ENCODE measurements around the gene MAPK8.

DNA sequence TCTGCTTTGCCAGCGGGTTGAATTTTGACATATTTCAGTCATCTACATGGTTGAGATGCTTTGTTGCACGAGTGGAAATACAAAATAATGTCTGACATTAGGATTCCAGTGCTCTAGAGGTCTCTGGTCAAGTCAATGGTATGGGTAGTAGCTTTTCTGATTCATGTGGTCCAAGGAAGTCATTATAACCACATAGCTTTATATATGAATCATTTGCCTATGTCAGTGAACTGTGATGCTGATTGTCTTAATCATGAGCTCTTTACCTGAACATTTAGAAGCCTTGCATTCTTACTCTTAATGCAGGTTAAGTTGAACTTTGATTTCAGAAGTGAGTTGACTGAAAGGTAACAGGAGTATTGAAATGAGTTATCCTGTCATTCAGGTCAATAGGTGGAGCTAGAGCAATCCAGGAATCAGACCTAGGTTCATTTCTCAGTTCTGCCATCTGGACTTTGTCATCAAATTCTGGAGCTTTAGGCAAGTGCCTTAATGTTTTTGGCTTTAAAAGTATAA lies 3.3 kb downstream of the MAPK8 start:
- TF ChIP-seq CTCF (IDR thresholded peaks at IDR 0.05 in 8 of 11, conservative IDR thresholded peaks at IDR 0.05 in 3 of 11), result no peak
- TF ChIP-seq POLR2A (IDR thresholded peaks at IDR 0.05), result no peak
- no peak for TF ChIP-seq POLR2AphosphoS5 (IDR thresholded peaks at IDR 0.05)
